GM12874 (cell line): ENCODE measurements around the gene TBX10.

Source experiments
- CTCF ChIP-seq: IDR thresholded peaks from 2 replicates; pipeline ENCODE4 v1.5.1; 2011; ENCODE audit warnings: low read depth, mild to moderate bottlenecking, control low read depth, low read length, moderate library complexity; ENCODE audit not compliant: insufficient read depth

The TBX10 gene

DNA sequence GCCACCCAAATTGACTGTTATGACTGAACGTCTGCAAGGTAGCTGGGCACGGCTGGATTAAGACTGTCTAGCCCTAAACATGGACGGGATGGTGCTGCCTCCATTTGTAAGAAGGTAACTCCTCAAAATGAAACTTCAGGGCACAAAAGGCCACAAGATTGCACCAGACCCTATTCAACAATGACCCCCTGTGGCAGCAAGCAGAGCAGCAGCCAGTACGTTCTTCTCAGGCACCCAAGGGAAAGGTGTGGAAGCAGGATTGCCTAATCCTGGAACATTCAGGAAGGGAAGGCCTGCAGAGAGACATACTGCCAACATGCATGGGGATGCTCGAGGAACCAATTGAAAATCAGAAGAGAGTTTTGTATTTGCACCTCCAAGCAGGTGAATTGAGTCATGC is 4.5 kb upstream of the TBX10 start:
- peak; percentile 47 for TF ChIP-seq CTCF

- no peak for TF ChIP-seq CTCF
Observed at GRCh38 chr11:67642173-67643120, 2.9 kb upstream of the TBX10 start.

DNA sequence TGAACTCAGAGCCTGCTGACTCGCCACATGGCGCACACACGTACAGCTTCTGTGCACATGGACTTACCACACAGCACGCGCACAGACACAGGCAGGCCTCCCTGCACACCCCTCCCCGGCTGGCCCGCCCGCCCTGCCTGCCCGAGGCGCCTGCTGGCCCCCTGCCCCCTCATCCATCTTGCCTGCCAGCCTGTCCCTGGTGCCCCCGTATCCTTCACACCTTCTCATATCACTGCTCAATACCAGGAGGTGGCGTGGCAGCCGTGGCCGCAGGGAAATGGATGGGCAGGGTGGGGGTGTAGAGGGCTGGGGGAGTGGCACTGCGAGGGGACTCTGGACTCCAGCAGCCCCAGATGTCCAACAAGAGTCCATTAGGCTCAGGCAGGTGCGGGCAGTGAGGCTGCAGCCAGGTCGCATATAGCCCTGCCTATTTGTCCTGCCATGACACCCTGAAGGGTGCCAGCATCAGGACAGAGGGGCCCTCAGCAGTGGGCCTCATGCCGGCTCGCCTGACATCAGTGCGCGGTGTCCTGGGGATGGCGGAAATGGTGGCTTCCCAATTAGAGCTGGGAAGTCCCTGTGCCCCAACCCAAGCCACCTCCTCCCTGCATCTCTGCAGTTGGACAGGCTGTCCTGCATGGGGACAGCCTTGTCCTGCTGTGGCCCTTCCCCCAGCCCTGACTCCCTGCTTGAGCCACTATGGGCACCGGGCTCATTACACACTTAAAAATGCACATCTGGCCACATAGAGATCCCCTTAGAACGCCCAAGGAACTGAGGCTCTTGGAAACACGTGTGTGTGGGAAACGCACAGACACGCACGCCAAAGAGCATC is 2.0 kb upstream of the TBX10 start:
- no peak for TF ChIP-seq CTCF

DNA sequence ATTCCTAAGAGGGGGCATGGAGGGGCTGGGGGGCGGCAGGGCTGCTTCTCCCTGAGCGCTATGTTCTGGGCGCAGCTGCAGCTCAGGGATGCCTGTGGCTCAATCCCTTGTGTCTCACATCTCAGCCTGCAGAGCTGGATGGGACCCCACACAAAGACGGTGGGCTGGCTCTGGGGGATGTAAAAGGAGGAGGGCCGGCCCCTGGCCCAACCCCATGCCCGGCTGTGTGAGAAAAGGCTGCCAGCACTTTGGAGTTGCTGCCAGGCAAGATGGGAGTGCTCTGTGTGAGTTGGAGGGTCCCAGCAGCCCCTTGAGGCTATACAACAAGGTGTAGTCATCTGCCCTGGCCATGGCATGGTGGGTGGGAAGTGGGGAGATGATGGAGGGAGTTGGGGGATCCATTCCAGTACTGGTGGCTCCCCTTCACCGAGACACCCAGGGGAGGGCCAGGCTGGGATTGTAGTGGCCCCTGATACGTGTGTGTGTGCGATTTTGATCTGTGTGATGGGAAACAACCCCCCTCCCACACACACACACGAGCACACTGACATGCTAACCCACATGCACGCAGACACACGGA is 1.3 kb upstream of the TBX10 start:
- no peak for TF ChIP-seq CTCF

DNA sequence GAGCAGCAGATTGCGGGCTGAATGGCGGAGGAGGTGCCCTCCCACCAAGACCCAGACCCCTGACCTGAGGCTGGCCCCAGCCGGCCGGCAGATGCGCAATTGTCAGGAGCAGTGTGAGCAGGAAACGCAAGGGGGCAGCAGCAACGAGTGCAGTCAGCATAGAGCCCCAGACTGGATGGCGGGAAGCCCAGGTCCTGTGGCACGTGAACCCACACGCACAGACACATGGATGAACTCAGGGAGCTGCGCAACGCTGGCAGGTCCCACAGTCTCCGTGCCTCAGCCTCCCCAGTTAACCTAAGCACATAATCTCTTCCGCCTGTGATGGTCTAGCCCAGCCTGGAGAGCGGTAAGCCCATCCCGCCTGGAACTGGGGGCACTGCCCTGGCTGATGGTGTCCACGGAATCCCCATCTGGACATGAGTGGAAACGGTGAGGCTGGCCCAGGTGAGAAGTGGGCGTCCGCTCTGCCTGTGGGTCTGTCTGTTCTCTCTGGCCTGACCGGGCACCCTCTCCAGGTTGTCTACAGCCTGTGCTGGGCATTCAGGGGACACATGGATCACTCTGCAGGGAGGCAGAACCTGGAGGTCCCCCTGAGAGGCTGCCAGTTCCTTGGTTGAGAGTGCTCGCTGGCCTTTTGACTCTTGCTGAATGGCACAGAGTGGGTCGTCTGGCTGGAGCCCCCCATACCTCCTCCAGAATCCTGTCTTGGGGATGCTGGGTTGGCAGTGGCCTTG is 626 bp upstream of the TBX10 start:
- TF ChIP-seq CTCF, result peak; percentile 86

DNA sequence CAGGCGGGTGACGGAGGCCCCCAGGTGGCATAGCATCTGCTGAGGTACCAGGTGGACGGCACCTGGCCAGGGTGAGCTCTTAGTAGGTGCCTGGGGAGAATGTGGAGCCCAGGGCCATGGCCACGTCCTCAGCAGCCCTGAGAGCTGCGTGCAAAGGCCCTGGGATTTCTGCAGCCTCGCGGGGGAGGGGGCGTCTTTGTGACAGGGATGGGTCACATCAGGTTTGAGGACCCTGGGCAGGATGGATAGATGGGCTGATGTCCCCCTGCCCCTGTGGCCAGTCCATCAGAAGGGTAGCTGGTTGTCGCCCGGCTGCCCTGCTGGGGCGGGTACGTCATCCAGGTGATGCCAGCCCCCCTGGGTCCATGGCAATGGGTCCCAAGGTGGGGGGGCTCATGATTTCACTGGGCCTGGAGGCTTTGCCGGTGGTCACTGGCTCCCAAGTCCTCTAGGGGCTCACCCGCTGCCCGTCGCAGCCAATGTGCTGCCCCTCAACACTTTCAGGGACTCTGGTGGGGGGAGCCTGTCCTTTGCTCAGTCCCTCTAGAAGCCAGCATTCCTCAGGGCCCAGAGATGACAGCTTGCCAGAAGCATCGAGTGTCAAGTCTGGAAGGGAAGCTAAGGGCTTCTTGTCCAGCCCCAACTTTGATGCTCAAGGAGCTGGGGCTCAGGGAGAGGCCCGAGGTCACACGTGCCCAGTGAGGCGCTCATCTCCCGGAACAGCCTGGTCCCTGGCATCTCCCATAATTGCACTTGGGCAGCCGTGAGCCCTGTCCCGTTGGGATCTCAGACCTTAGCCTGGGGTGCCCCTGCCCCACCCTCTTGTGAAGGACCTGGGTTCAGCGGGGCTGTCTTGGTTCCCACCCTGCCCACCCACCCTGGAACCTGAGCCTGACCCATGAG is 777 bp downstream of the TBX10 start:
- TF ChIP-seq CTCF, result no peak
